GM18870 (cell line): ENCODE data around the gene RPS27L.

Experiments used
- ATAC-seq: cut with Tn5 transposase; IDR thresholded peaks from one replicate; pipeline ENCODE4 v1.9.1; 2021; ENCODE audit warnings: moderate library complexity; ENCODE audit not compliant: unreplicated experiment

The RPS27L gene

DNA sequence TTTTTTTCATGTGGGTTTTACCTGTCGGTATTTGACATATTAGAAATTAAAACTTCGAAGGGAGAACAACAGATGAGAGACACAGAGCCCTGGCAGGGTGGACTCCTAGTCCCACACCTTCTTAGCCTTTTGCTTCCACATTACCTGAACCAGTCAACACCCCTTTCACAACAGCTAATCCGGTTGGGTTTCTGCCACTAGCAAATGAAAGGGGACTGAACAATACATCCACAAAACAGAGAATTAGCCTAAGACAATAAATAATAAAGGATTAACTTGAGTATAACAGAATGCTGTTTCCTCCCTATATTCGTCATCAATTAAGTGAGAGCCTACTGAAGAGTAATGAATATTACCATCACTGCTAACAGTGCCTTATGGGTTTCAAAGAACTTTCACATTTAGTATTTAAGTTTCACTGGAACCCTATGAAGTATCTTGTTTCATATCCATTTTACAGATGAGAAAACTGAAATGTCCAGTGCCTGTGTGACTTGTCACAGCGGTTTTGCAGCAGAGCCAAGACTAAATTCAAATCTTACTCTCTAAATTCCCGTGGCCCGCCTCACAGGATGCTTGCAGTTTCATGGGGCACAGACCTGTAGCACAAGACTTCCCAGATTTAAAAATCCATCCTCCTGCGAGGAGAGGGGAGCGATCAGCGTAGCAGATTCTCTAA is 31.1 kb upstream of the RPS27L start:
- no peak for ATAC-seq

DNA sequence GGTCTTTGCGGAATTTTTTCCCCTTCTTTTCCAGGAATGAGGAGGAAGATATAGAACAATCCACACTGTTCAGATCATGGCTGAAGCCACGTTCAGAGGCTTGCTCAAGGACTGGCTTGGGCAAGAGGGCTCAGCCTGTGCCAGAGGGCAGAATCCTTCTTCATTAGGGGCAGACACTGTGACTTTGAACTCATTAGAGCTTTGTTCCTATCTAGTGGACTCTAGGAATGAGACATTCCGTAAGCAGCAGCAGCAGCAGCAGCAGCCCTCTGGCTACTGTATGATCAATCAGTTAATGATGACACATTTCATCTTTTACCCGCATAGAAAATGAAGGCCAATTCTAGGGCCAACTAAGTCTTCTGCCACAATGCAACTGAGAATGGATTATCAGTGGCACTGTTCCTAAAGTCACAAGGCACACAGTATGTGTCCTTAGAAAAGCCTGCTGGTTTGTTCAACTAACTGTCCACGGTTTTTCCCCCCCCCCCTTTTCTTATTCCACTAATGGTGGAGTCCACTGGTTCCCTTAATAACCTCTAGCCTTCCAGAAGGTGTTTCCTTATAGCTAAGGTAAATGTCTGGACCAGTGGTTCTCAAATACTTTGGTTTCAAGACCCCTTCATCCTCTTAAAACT is 30.4 kb upstream of the RPS27L start:
- no peak for ATAC-seq

DNA sequence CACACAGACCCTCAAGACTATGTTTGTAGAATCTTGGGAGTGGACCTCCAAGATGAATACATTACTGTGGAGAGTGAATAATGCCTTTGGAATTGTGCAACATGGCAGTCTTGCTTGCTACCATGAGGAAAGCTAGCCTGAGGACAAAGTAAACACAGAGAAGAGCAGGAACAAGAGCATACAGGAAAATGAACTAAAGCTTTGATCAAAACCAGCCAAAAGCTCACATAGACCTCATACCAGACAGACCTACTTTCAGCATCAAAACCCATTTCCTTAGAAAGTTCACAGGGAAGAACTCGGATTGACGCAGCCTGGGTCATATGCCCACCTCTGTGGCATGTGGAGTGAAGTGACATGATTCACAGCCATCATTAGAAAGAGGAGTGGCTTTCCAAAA is 28.8 kb upstream of the RPS27L start:
- ATAC-seq, result no peak

DNA sequence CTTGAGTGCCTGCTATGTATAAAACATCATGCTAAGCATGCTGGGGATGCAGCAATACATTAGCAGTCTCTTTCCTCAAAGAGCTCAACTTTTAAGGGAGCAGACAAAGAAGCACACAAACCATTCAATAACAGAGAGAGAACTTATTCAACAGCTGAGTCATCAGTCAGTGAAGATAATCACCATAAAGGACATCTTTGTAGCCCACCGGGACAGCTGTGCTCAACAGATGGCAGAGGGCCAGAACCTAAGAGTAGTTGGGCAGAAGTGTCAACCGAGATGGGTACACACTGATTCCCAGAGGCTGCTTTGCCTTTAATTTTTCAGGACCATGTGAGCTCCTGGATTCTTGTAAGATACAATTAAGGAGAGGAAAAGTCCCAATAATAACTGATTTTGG is 27.9 kb upstream of the RPS27L start:
- no peak for ATAC-seq

DNA sequence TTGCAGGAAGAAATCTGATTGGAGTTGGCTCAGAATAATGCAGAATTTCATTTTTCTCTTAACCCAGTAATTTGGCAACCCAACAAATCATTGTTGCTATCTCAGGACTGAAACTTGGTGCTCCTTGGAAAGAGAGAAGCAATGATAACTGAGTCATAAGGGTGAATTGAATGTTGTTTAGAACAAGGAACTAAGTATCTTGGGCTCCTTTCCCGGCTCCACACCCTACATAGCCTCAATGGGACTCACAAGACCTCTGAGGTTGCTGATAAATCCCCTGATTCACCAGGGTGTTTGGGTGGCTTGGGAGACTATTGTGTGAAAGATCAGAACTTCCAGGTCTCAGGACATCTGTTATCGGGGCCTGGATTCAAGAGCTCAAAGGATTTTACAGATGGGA is 24.4 kb upstream of the RPS27L start:
- ATAC-seq, result no peak

GRCh38 chr15:63180746-63181145 is 23.5 kb upstream of the RPS27L start:
- no peak for ATAC-seq

GRCh38 chr15:63178034-63178433 is 20.8 kb upstream of the RPS27L start:
- ATAC-seq, result no peak

- no peak for ATAC-seq
Observed at GRCh38 chr15:63176302-63176701, 19.0 kb upstream of the RPS27L start.

- ATAC-seq, result no peak
Observed at GRCh38 chr15:63172851-63173451, 15.7 kb upstream of the RPS27L start.

GRCh38 chr15:63172376-63172775 is 15.1 kb upstream of the RPS27L start:
- no peak for ATAC-seq

GRCh38 chr15:63169788-63170187 is 12.5 kb upstream of the RPS27L start:
- no peak for ATAC-seq

DNA sequence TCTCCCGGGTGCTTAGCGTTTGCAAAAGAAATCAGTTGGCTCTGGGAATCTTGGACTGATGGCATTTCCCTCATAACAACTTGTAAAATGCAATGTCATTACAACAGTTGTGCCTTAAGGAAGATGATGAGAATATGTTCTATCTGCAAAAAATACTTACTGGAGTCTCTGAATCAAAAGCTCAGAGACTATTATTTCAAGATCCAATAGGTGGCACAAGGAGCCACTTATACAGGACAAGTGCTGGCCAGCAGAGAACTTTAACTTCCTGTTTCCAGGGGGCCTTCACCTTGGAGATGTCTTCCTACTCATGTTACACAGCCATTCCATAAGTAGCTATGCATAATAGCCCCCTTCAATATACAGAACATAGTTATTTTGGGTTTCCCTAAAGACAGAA is 8.9 kb upstream of the RPS27L start:
- ATAC-seq, result no peak

- no peak for ATAC-seq
Observed at GRCh38 chr15:63165166-63165859, 8.0 kb upstream of the RPS27L start.

- no peak for ATAC-seq
Observed at GRCh38 chr15:63163217-63163616, 5.9 kb upstream of the RPS27L start.

GRCh38 chr15:63160638-63161037 is 3.4 kb upstream of the RPS27L start:
- ATAC-seq, result no peak

- no peak for ATAC-seq
Observed at GRCh38 chr15:63157891-63158431, 684 bp upstream of the RPS27L start.

GRCh38 chr15:63156755-63157117 is 541 bp downstream of the RPS27L start:
- ATAC-seq, result peak; percentile 11

- ATAC-seq, result no peak
Observed at GRCh38 chr15:63156086-63156710, 1.1 kb downstream of the RPS27L start.

- ATAC-seq, result no peak
Observed at GRCh38 chr15:63155486-63155885, 1.8 kb downstream of the RPS27L start.

- no peak for ATAC-seq
Observed at GRCh38 chr15:63151665-63152064, 5.6 kb downstream of the RPS27L start.

GRCh38 chr15:63146684-63147083 is 10.6 kb downstream of the RPS27L start:
- ATAC-seq, result no peak
